Heart left ventricle (tissue), 16 donors: ENCODE results near the gene CLGN. TPM values are rescaled to one million over a fixed set of nuclear protein-coding genes. Genes with fewer than 3 reads are reported as not detected.
"Not testable (repeated sequence)": the region's sequence is repeated elsewhere in the genome, so short reads cannot be mapped to it uniquely, and the experiment has no call there.

ENCODE experiments used
- ATAC-seq, 4 donors: fragments of 200-7000 bp; cut with Tn5 transposase; one replicate each; pipeline ENCODE4 v1.9.1; 2020 to 2022; ENCODE audit warnings: moderate library complexity in 4 of 4, mild to moderate bottlenecking in 3 of 4, moderate number of reproducible peaks in 1 of 4
- DNase-seq, 5 donors: peaks; one replicate each; pipeline ENCODE4 v3.0.0-alpha.2; 2020
- H3K27ac ChIP-seq, 12 donors: fragments of 200-600 bp; sonication (generic) in 4 of 12; one replicate each; pipeline versions ENCODE4 v1.5.0 to v1.8.0; 2016 to 2022; ENCODE audit warnings: mild to moderate bottlenecking in 2 of 12
- H3K27me3 ChIP-seq, 9 donors: fragments of 200-600 bp; sonication (generic) in 2 of 9; one replicate each; pipeline versions ENCODE4 v1.5.1 to v1.8.0; 2016 to 2022; ENCODE audit warnings: mild to moderate bottlenecking in 3 of 9
- H3K36me3 ChIP-seq, 9 donors: fragments of 200-600 bp; sonication (generic) in 2 of 9; one replicate each; pipeline versions ENCODE4 v1.5.0 to v1.8.0; 2018 to 2022; ENCODE audit warnings: mild to moderate bottlenecking in 2 of 9
- H3K4me1 ChIP-seq, 12 donors: fragments of 200-600 bp; sonication (generic) in 4 of 12; one replicate each; pipeline versions ENCODE4 v1.5.0 to v1.8.0; 2016 to 2022; ENCODE audit warnings: mild to moderate bottlenecking in 3 of 12
- H3K4me3 ChIP-seq, 12 donors: fragments of 200-600 bp; sonication (generic) in 4 of 12; one replicate each; pipeline versions ENCODE4 v1.5.0 to v1.8.0; 2017 to 2022; ENCODE audit warnings: mild to moderate bottlenecking in 9 of 12, moderate library complexity in 4 of 12
- H3K9me3 ChIP-seq, 12 donors: fragments of 200-600 bp; sonication (generic) in 4 of 12; one replicate each; pipeline versions ENCODE4 v1.5.0 to v1.8.0; 2016 to 2022; ENCODE audit warnings: mild to moderate bottlenecking in 1 of 12
- POLR2A ChIP-seq, 2 donors: fragments of 450-650 bp; IDR thresholded peaks; one replicate each; pipeline ENCODE4 v1.6.1; 2017; ENCODE audit warnings: antibody characterized with exemption in 2 of 2, mild to moderate bottlenecking in 2 of 2, moderate library complexity in 2 of 2
- WGBS, 4 donors: extraction: QIAGEN DNeasy Blood & Tissue Kit in 2 of 4; methylation state at CpG; one replicate each; pipeline versions ENCODE4 v1.1.5 to v1.1.7; 2013 to 2018; 5-methylcytosine and 5-hydroxymethylcytosine counted together
- intact Hi-C, 10 donors: fragments of 100-400 bp; cut with DNase I; formaldehyde crosslinking; loops; one replicate each; pipeline versions ENCODE4 v1.11.1 to v1.14.2; 2022
- polyA plus RNA-seq, 2 donors: library from polyadenylated mRNA; stranded (reverse); fragments of 200-250 nt; gene quantifications; one replicate each; pipeline ENCODE4 v1.2.3, GENCODE V29; 2013
- total RNA-seq, 9 donors: library from RNA; depleted of rRNA in 2 of 9; stranded (reverse); fragments of >200 nt in 2 of 9; fragmentation: NEBNext Ultra II Directional in 3 of 9; extraction: Animal tissue kit (Norgen Biotek cat#: 25700) in 3 of 9; gene quantifications; one replicate each; pipeline versions ENCODE4 v1.1.0 to v1.2.4, GENCODE V29; 2016 to 2023
- TF ChIP-seq, protein P1 (sequence below), 12 donors: fragments of 200-600 bp; sonication (generic) in 4 of 12; IDR thresholded peaks; one replicate each; pipeline versions ENCODE4 v1.5.0 to v1.8.0; 2018 to 2022; ENCODE audit warnings: antibody characterized with exemption in 12 of 12, mild to moderate bottlenecking in 5 of 12
- donor health status: ischemic (EF 13 %, LVEDD 7.1; RV severe dilation, severe dysfunction).
- donor health status: healthy with polysubstance abuse.
- donor health status: DM: no; HTN: yes; CAD: no.
- donor health status: DM: no; HTN: no; CAD: no.
- donor health status: ischemic (EF 25% LVEDD 6.9; RV normal size, moderate dysfunction).
- donor health status: ischemic (EF 25% LVEDD 5.7; RV mildly dilated, moderate dysfunction).
- donor health status: healthy.
- donor health status: DM: yes; HTN: yes; CAD: no.
- donor health status: ischemic (EF 35%, LVEDD 5.7; RV mildly dilated, moderate dysfunction).
- donor health status: nonischemic (EF 11% LVEDD 7.7; RV severe dilation, severe dysfunction).
- donor health status: DM: yes; HTN: yes; CAD: no.
- donor health status: PGD.
- donor health status: ischemic (EF 29% LVEDD 5.4; RV normal size, mild dysfunction).
- donor health status: nonischemic (EF 23%, LVEDD 6.1; RV moderate dilation, normal function).

The CLGN gene
- total and polyA plus RNA-seq, 11 donors: 29.0 to 86.4 (median 57.0) TPM

DNA sequence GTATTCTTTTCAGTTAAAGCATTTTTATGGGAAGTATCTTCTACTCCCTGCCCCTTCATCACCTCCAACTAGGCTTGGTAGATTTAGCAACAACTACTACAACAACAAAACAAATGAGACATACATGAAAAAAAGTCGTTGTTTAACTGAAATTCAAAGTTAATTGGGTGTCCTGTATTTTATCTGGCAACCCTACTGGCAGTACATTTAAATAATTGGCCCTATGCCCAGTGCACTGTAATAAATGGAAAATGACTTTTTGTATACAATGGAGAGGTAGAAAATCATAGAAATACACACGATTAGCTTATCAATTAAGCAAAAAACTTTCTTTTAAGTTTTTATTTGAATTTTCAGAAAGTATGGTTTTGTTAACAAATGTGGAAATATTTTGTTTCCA, 21.4 kb upstream of the CLGN start:
- ATAC-seq (no peak), DNase-seq (no peak)
- H3K27me3 ChIP-seq: peaks cover 0 to 4% (median 0%) of the 10 kb centered on the region in 9 donors
- 35 to 48% (median 40%) methylated on average over 2 of the region's 2 CpGs for WGBS, 4 donors
- no peak overlapping the region for H3K4me3 ChIP-seq
- H3K36me3 ChIP-seq: no peaks in the 10 kb centered on the region
- no peaks in the 10 kb centered on the region for H3K4me1 ChIP-seq
- TF ChIP-seq, protein P1, sequence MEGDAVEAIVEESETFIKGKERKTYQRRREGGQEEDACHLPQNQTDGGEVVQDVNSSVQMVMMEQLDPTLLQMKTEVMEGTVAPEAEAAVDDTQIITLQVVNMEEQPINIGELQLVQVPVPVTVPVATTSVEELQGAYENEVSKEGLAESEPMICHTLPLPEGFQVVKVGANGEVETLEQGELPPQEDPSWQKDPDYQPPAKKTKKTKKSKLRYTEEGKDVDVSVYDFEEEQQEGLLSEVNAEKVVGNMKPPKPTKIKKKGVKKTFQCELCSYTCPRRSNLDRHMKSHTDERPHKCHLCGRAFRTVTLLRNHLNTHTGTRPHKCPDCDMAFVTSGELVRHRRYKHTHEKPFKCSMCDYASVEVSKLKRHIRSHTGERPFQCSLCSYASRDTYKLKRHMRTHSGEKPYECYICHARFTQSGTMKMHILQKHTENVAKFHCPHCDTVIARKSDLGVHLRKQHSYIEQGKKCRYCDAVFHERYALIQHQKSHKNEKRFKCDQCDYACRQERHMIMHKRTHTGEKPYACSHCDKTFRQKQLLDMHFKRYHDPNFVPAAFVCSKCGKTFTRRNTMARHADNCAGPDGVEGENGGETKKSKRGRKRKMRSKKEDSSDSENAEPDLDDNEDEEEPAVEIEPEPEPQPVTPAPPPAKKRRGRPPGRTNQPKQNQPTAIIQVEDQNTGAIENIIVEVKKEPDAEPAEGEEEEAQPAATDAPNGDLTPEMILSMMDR (IDR thresholded peaks at IDR 0.05): no peak
- TF ChIP-seq POLR2A (IDR thresholded peaks at IDR 0.05): no peak
- no peak overlapping the region for H3K27ac ChIP-seq
- H3K9me3 ChIP-seq: no peaks in the 10 kb centered on the region
- intact Hi-C loops: no loop called here

DNA sequence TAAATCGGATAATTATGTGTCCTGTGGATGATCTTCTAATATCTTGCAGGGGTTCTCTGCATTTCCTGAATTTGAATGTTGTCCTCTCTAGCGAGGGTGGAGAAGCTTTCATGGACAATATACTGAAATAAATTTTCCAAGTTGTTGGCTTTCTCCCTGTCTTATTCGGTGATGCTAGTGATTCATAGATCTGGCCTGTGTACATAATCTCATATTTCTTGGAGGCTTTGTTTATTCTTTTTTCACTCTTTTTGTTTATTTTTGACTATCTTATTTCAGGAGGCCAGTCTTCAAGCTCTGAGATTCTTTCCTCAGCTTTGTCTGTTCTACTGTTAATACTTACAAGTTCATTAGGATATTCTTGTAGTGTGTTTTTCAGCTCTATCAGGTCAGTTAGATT, 20.7 kb upstream of the CLGN start:
- TF ChIP-seq POLR2A (IDR thresholded peaks at IDR 0.05): no peak
- TF ChIP-seq, protein P1 (IDR thresholded peaks at IDR 0.05): no peak
- no peaks in the 10 kb centered on the region for H3K9me3 ChIP-seq
- H3K4me3 ChIP-seq: no peak overlapping the region
- 59 to 80% (median 61%) methylated on average over 3 of the region's 3 CpGs for WGBS, 4 donors
- no peak for DNase-seq
- intact Hi-C loops: no loop called here
- no peak overlapping the region for H3K27ac ChIP-seq
- no peaks in the 10 kb centered on the region for H3K4me1 ChIP-seq
- H3K27me3 ChIP-seq: peaks cover 0 to 4% (median 0%) of the 10 kb centered on the region in 9 donors
- H3K36me3 ChIP-seq: no peaks in the 10 kb centered on the region
- no peak for ATAC-seq

DNA sequence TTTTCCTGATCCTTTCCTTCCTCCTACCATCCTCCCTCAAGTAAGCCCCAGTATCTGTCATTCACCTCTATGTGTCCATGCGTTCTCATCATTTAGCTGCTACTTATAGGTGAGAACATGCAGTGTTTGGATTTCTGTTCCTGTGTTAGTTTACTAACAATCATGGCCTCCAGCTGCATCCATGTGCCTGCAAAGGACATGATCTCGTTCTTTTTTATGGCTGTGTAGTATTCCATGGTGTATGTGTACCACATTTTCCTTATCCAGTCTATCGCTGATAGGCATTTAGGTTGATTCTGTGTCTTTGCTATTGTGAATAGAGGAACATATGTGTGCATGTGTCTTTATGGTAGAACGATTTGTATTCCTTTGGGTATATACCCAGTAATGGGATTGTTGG, 16.9 kb upstream of the CLGN start:
- H3K36me3 ChIP-seq, intact Hi-C loops, H3K9me3 ChIP-seq, H3K4me3 ChIP-seq, DNase-seq, ATAC-seq, H3K27ac ChIP-seq, H3K4me1 ChIP-seq, H3K27me3 ChIP-seq: not testable (repeated sequence)
- 82 to 96% (median 91%) methylated on average over 4 of the region's 4 CpGs for WGBS, 4 donors

DNA sequence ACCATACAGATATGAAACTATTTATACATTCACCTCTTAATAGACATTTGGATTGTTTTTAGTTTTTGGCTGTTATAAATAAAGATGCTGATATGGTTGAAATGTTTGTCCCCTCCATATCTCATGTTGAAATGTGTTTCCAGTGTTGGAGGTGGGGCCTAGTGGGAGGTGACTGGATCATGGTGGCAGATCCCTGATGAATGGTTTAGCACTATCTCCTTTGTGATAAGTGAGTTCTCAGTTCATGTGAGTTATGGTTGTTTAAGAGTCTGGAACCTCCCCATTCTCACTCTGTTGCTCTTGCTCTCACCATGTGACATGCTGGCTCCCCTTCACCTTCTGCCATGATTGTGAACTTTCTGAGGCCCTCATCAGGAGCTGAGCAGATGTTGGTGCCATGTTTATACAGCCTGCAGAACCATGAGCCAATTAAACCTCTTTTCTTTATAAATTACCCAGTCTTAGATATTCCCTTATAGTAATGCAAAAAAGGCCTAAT, 12.2 kb upstream of the CLGN start:
- ATAC-seq (no peak), DNase-seq (no peak)
- Histone ChIP-seq H3K36me3 (no peaks in the 10 kb centered on the region), H3K9me3 (no peaks in the 10 kb centered on the region), H3K4me1 (no peaks in the 10 kb centered on the region), H3K27ac (no peak overlapping the region), H3K4me3 (no peak overlapping the region), H3K27me3 (no peaks in the 10 kb centered on the region)
- intact Hi-C loops: loop anchor here in 1 of 10 donors (5.0 kb wide), 1 partner anchor 398 kb away; no protein-coding TSS in a partner anchor
- TF ChIP-seq, protein P1 (IDR thresholded peaks at IDR 0.05): no peak
- TF ChIP-seq POLR2A (IDR thresholded peaks at IDR 0.05): no peak

DNA sequence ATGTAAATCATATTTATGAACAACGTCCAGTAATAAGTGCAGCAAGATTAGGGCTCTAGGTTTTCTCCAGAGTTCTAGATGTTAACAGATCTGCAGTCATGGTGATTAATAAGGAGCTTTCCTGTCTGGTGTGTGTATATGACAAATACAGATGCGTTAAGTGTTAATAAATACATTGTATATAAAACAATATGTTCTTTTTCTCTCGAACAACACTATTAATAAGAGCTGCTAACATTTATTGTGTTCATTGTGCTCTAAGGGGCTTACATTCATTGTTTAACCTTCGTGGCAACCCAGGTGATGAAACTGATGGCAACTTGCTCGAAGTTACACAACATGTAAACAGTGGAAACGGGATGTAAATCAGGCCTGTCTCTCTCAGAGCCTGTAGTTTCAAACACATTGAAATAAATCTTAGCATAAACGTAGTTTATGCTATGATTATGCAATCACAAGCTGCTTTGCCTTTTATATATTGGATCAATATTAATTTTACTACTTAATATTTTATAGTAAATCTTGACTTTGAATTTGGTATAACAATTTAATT, 547 bp upstream of the CLGN start:
- WGBS, 4 donors: 61 to 65% (median 61%) methylated on average over 7 of the region's 7 CpGs
- peak overlapping the region in 11 of 12 donors; percentile 33 to 91 (median 82) for H3K27ac ChIP-seq
- no peak for ATAC-seq

More for the DNA sequence above, 547 bp upstream of the CLGN start:
- peaks cover 0 to 16% (median 6%) of the 10 kb centered on the region in 9 donors for H3K27me3 ChIP-seq
- H3K36me3 ChIP-seq: no peaks in the 10 kb centered on the region
- peaks cover 0 to 21% (median 0%) of the 10 kb centered on the region in 12 donors for H3K4me1 ChIP-seq
- no peak for DNase-seq
- TF ChIP-seq, protein P1 (IDR thresholded peaks at IDR 0.05): no peak
- TF ChIP-seq POLR2A (IDR thresholded peaks at IDR 0.05): no peak
- H3K9me3 ChIP-seq: no peaks in the 10 kb centered on the region
- intact Hi-C loops: loop anchor here in 5 of 10 donors (2.0 to 5.0 kb wide), 6 partner anchors 41 to 424 kb away; partner anchors contain the start of genes ELMOD2 (in 3 of the 5) and SCOC (in 1 of the 5)
- H3K4me3 ChIP-seq: peak overlapping the region; percentile 32 to 80 (median 66)
